Left renal cortex interstitium (tissue), 4 donors: ENCODE measurements around the gene GNAI1. TPM values are rescaled to one million over a fixed set of nuclear protein-coding genes. Genes with fewer than 3 reads are reported as not detected.

Experiments used
- DNase-seq, 4 donors: peaks; one replicate each; pipeline ENCODE4 v3.0.0-alpha.2; 2013; ENCODE audit warnings: low read depth in 4 of 4, low spot score in 2 of 4, missing footprints in 1 of 4
- polyA plus RNA-seq, 4 donors: library from polyadenylated mRNA; unstranded; fragments of 120-200 nt; gene quantifications; one replicate each; pipeline ENCODE4 v1.2.1, GENCODE V29; 2013; ENCODE audit not compliant: insufficient read length in 4 of 4

The GNAI1 gene
- polyA plus RNA-seq, 4 donors = 92.6 to 133 (median 120) TPM

GRCh38 chr7:80131675-80132435 is 2.8 kb upstream of the GNAI1 start:
- no peak for DNase-seq

DNA sequence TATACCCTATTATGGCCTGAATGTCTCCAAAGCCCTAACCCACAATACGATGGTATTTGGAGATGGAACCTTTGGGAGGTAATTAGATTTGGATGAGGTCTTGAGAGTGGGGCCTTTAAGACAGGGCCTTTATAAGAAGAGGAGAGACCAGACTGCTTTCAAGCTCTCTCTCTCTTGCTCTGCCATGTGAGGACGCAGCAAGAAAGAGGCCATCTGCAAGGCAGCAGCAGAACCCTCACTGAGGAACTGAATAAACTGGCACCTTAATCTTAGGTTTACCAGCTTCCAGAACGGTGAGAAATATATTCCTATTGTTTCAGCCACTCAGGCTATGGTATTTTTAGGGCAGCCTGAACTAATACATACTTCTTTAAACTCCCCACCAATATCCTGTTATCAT is 2.0 kb upstream of the GNAI1 start:
- DNase-seq = no peak

DNA sequence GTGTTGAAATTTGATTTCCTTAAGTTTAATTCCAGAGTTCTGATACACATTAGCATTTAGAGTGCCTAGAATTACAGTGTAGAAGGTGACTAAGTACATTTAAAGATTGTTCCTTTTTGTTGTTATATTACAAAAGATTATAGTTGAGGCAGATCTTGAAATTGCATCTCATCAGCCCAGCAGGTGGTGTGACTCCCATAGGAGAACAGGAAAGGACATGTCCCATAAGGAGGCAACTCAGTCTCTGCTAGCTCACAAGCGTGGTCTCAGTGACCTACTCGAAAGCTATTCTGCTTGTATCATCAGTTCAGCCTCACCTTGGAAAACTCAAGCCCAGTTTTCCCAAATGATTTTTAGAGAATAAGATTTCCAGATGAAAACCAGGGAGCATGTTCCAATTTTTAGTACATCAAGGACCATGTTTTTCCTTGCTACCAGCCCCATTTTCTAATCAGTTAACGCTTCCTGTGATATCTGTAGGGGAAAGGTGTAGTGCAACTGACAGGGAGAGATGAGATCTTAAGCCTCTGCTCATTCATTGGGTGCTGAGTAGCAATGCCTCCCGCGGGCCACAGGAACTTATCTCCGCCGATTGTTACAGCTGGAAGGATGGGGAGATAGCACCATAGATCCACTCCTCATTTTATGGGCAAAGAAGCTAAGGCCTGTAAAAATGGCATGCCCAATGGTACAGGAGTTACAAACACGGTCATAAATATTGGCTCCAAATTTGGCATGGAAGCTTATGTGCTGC is 1.1 kb upstream of the GNAI1 start:
- DNase-seq = no peak

- DNase-seq = no peak
Observed at GRCh38 chr7:80134115-80134535, 506 bp upstream of the GNAI1 start.

- no peak for DNase-seq
Observed at GRCh38 chr7:80135309-80136104, 876 bp downstream of the GNAI1 start.

- DNase-seq = no peak
Observed at GRCh38 chr7:80136261-80137055, 1.8 kb downstream of the GNAI1 start.

DNA sequence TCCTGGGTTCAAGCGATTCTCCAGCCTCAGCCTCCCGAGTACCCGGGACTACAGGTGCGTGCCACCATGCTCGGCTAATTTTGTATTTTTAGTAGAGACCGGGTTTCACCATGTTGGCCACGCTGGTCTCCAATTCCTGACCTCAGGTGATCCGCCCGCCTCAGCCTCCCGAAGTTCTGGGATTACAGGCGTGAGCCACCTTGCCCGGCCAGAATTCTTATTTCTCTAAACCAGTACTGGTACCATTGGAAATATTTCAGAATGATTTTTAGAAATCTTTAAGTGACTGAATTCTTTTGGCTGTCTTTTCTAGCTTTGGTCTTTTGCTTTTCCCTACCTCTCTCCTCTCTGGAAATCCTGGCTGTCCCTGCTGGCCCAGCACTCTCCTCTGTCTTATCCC is 2.8 kb downstream of the GNAI1 start:
- DNase-seq = no peak

DNA sequence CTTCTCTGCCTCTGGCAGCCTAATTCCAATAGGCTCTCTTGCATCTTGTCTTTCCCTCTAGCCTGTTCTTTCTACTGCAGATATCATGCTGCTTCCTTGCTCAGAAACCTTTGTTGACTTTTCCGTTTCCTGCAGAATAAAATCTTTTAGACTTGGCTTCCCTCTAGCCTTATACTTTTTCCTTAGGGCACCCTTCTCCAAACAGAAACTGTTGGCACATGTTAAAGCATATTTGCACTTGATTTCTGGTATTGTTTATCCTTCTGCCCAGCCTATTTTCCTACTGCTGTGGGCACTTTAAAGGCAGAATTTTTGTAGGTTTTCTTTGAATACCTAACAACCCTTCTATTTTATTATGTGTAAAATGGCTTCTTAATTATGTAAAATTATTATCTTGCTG is 4.6 kb downstream of the GNAI1 start:
- no peak for DNase-seq

DNA sequence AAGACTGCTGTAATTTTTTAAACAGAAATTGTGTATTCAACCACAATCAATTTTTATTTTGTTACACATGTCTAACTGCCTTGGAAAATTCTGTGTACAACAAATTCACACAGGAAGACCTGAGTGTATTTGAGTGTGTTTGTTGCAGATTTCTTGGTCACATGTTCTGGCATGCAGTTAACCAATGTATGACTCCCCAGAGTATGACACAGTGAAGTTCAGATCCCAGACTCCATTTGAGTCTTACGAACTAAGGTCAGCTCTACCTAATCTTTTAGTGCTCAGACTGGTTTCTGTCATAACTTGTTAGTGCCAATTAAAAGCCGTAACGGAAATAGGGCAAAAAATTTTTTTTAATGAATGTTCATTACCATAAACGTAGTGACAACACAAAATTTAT is 5.8 kb downstream of the GNAI1 start:
- DNase-seq = no peak

DNA sequence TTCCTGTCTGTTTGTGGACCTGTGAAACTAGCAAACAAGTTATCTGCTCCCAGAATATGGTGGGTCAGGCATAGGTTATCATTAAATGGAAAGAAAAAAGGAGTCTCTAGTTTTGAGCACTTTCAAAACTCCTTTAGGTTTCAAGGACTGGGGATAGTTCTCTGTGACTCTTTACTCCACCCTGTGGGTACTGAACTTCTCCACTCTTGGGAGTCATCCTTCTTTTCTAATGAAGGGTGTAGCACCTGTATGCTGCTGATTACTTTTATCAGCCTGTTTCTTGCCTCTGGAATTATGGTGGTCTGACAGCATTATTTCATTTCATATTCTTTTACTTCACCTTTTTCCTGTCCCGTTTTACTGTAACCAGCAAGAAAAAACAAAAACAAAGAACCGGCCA is 6.7 kb downstream of the GNAI1 start:
- no peak for DNase-seq

DNA sequence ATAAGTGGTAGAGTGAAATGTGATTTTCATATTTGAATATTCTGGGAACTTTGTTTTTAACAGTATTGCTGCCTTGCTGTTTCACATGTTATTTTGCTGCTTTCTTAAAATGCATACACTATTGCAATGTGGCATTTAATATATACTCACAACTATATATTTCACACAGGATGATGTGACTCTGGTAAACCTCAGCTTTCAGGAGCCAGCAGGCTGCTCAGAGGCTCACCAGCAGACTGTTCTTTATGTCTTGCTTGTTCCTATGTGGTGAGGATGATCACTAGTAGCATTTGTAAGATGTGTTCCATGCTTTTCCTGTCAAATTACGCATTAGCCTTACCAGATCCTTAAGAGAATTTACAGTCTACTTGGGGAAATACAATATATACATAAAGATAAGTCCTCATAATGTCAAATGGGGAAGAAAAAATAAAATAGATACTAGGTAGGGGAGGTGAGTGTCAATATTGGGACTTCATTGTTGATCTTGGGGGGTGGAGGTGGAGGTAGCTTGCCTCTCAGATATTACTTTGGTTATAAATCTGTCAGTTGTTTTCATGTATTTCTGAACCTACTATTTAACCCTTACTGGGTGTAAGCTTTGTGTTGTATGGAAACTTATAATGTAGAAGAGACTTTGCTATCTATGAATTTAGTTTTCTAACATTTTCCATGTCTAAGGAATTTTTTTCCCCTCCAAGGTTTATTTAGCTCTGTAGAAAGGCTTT is 8.4 kb downstream of the GNAI1 start:
- no peak for DNase-seq

DNA sequence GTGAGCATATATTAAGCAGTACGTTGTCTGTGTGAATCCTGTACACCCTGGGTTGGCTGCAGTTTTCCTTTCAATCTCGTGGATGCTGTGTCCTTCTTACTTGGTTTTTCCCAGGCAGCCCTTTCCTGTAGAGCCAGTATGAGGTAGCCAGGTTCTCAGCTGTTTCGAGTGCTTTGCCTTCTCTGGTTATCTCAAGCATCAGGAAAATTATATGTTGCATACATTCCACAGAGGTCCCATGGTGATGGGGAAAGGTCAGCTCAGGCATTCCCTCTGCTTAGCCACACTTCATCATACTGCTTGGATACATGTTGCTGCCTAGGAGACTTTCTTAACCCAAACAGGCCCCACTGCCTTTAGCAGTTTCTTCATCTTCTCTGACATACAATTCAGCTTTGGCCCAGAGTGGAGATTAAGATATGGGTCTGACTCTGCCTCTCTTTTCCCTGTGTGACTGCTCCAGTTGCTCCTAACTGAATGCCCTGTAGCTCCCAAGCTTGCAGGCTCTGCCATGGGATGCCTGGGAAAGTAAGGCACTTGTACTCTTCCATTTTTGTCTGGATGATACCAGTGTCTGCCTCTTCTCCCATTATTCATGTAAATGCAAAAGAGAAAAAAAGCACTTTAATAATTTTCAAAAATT is 11.3 kb downstream of the GNAI1 start:
- no peak for DNase-seq

- DNase-seq = no peak
Observed at GRCh38 chr7:80146545-80147182, 12.0 kb downstream of the GNAI1 start.

DNA sequence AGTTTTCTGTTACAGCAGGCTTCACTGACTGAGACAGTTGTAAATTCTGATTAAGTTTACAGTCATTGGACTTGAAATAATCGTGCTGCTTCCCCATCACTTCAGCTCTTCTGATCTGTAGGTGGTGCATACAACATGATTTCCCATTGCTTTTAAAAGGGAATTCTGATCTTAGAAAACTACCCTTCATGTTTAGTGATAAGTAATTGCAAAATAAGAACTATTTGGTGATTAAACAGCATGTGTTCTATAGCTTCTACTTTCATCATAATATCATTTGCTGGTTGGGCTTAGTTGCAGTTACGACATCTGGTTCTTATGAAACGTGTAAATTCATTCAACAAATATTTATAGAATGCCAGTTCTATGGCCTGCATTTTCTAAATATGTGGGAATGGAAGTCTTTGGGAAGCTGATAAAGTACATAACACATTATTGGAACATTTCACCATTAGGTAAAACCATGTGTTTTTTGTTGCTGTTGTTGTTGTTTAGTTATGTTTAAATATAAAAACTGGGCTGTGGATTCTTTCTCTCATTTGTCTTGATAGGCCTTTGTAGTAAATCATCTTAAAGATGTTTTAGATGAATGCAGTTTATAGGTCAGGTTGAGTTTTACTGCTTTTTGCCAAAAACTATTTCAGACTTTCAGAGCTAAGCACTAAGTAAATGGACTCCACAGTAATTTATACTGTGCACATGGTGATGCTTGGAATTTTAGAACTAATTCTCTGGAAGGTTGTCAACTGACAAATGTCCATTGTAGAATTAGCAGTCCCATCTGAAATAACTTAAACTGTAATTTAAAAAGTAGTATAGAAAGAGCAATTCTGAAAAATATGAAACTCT is 13.1 kb downstream of the GNAI1 start:
- DNase-seq = no peak

GRCh38 chr7:80150611-80151273 is 16.1 kb downstream of the GNAI1 start:
- DNase-seq = no peak

DNA sequence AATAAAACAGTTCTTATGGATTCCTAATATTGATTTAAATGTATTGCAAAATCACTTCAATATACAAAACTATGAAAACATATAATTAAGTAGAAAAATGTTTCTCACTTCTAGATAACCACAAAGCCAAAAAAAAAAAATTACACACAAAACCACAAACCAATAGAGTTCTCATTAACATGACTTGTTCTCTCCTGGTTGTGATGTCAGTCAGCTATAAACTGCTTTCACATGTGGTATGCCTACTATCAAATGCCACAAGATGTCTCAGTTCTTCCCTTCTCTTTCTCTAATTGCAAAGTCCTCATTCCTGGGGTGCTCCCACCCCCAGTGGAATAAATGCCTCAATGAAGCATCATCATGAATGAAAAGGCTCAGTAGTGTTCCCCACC is 16.6 kb downstream of the GNAI1 start:
- no peak for DNase-seq

GRCh38 chr7:80153446-80153845 is 18.8 kb downstream of the GNAI1 start:
- no peak for DNase-seq
